AG09319 (cell line): Measurements from ENCODE around the gene NRG2.

Source experiments
- DNase-seq: peaks from one replicate; pipeline ENCODE4 v3.0.0-alpha.2; 2010; ENCODE audit warnings: low read depth; ENCODE audit errors: extremely low read depth
- TF ChIP-seq, protein P1 (sequence below): IDR thresholded peaks from 2 replicates; pipeline ENCODE4 v1.5.1; 2011; ENCODE audit warnings: low read depth, mild to moderate bottlenecking, inconsistent platforms, low read length, moderate library complexity

Gene NRG2

DNA sequence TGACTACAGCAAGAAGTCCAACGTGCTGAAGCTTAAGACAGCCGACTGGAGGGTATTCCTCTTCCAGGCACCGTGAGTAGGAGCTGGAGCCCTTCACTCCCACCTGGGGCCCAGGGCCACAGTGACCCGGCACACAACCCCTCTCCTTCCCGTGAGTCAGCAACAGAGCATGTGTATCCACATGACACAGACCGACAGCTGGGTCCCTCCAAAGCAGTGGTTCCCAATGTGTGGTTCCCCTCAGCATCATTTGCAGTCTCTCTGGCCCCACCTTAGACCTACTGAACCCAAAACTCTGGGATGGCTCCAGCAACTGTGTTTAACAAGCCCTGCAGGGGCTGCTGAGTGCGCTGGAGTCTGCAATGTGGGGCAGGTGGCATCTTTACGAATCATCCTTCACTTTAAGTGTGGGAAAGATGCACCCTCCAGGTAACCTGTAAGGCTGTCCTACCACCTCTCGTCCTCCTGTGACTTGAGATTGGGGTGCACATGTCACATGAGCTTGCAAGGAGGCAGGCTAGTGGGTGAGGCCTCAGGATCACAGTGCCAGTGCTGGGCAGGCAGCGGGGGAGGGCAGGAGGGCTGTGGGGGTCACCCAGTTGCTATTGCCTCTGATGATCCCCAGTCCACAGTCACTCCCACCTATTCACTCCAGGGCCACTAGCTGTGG, 205.3 kb downstream of the NRG2 start:
- no peak for DNase-seq
- TF ChIP-seq, protein P1, sequence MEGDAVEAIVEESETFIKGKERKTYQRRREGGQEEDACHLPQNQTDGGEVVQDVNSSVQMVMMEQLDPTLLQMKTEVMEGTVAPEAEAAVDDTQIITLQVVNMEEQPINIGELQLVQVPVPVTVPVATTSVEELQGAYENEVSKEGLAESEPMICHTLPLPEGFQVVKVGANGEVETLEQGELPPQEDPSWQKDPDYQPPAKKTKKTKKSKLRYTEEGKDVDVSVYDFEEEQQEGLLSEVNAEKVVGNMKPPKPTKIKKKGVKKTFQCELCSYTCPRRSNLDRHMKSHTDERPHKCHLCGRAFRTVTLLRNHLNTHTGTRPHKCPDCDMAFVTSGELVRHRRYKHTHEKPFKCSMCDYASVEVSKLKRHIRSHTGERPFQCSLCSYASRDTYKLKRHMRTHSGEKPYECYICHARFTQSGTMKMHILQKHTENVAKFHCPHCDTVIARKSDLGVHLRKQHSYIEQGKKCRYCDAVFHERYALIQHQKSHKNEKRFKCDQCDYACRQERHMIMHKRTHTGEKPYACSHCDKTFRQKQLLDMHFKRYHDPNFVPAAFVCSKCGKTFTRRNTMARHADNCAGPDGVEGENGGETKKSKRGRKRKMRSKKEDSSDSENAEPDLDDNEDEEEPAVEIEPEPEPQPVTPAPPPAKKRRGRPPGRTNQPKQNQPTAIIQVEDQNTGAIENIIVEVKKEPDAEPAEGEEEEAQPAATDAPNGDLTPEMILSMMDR: no peak

- DNase-seq: no peak
- TF ChIP-seq, protein P1: no peak
Measured at GRCh38 chr5:139836469-139837208, 206.5 kb downstream of the NRG2 start.

GRCh38 chr5:139835656-139836055, 207.4 kb downstream of the NRG2 start:
- TF ChIP-seq, protein P1: no peak
- DNase-seq: no peak

DNA sequence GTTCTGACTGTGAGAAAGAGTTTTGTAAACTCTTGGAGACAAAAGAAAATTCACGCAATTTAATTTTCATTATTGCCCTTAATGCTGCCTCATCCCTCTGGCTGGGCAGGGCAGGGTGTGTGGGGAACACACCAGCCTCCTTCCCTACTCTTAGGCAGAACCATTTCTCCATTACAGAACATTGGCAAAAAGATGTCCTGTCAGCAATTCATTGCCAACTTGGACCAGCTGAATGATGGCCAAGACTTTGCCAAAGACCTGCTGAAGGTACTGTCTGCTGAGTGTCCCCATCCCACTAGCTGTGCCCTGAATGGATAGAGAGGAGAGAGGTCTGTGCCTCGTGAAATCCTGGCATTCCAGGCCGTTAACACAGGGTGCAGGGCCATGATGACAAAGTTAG, 209.6 kb downstream of the NRG2 start:
- TF ChIP-seq, protein P1: no peak

GRCh38 chr5:139831624-139832023, 211.5 kb downstream of the NRG2 start:
- DNase-seq: no peak
- TF ChIP-seq, protein P1: no peak

More for the DNA sequence above, 209.6 kb downstream of the NRG2 start:
- DNase-seq: no peak

DNA sequence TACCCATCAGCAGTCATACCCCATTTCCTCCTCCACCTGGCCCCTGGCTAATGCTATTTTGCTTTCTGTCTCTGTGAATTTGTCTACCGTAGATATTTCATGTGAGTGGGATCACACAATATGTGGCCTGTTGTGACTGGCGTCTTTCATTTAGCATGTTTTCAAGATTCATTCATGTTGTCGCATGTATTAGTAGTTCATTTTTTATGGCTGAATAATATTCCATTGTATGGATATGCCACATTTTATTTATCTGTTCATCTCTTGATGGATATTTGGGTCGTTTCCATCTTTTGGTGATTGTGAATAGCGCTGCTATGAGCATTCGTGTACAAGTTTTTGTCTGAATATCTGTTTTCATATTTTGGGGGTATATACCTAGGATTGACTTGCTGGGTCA, 213.6 kb downstream of the NRG2 start:
- no peak for DNase-seq
- TF ChIP-seq, protein P1: no peak

DNA sequence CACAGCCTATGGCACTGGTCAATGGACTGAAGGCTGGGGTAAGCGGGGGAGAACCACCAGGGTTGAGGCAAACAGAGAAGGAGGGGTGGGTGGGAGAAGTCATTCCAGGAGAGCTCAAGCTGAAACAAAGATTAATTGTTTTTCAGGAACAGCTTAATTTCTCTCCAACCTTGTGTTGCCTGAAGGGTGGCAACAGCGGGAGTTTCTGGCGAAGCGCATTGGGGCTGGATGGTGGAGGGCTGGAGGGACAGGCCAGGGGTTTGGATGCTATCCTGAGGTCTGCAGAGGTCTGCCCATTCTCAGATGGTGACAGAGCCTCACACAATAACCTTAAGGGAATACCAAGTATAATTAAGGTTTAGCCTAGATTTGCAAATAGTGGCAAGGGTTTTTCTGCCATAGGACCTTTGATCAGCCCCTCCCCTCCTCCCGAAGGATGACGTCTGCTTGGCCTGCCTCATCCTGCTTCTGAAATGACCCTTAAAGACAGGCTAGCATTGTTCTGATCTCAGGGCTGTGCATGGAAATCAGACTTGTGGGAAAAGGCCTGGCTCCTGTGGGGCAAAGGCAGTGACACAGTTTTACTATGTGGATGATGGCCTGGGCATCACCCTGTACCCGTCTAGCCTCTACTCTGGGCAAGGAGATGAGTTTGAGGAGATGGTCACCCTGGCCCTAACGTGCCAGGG, 214.7 kb downstream of the NRG2 start:
- DNase-seq: no peak
- TF ChIP-seq, protein P1: no peak
